HEK293T (cell line): ENCODE measurements around the gene PRPF39.

ENCODE experiments used
- CTCF ChIA-PET: fragments of 350-600 bp; formaldehyde crosslinking; extraction: SDS; loops from one replicate; lab custom pipeline; 2021; ENCODE audit warnings: antibody characterized with exemption, inconsistent platforms; lab: Yijun Ruan, JAX
- POLR2A ChIA-PET: fragments of 350-600 bp; formaldehyde crosslinking; extraction: SDS; loops from one replicate; lab custom pipeline; 2020; ENCODE audit warnings: antibody characterized with exemption, inconsistent platforms; lab: Yijun Ruan, JAX
- DNase-seq: peaks from one replicate; pipeline ENCODE4 v3.0.0; 2012; ENCODE audit warnings: mixed read lengths; ENCODE audit errors: extremely low spot score
- ARNT ChIP-seq: fragments of 450-650 bp; IDR thresholded peaks from 2 replicates; pipeline ENCODE4 v1.6.1; 2017; ENCODE audit warnings: mild to moderate bottlenecking
- BHLHE40 ChIP-seq: fragments of 450-650 bp; IDR thresholded peaks from 2 replicates; pipeline ENCODE4 v1.6.1; 2016; ENCODE audit warnings: mild to moderate bottlenecking, moderate library complexity, borderline replicate concordance
- CTBP1 ChIP-seq: fragments of 450-650 bp; IDR thresholded peaks from 2 replicates; pipeline ENCODE4 v1.6.1; 2016; ENCODE audit warnings: borderline replicate concordance
- ELF4 ChIP-seq: fragments of 450-650 bp; IDR thresholded peaks from 2 replicates; pipeline ENCODE4 v1.6.1; 2017; ENCODE audit warnings: antibody characterized with exemption
- FOXA1 ChIP-seq: fragments of 450-650 bp; IDR thresholded peaks from 2 replicates; pipeline ENCODE4 v1.6.1; 2016; ENCODE audit warnings: mild to moderate bottlenecking
- FOXK2 ChIP-seq: fragments of 450-650 bp; IDR thresholded peaks from 2 replicates; pipeline ENCODE4 v1.6.1; 2016; ENCODE audit warnings: mild to moderate bottlenecking
- FOXM1 ChIP-seq: fragments of 450-650 bp; IDR thresholded peaks from 2 replicates; pipeline ENCODE4 v1.6.1; 2017; ENCODE audit warnings: mild to moderate bottlenecking, borderline replicate concordance
- HDGF ChIP-seq: fragments of 450-650 bp; IDR thresholded peaks from 2 replicates; pipeline ENCODE4 v1.6.1; 2017; ENCODE audit warnings: antibody characterized with exemption, borderline replicate concordance
- L3MBTL2 ChIP-seq: fragments of 450-650 bp; conservative IDR thresholded peaks from 2 replicates; pipeline ENCODE4 v1.6.1; 2016; ENCODE audit warnings: mild to moderate bottlenecking
- LEF1 ChIP-seq: fragments of 450-650 bp; IDR thresholded peaks from 2 replicates; pipeline ENCODE4 v1.6.1; 2017; ENCODE audit warnings: mild to moderate bottlenecking, borderline replicate concordance
- NFRKB ChIP-seq: fragments of 450-650 bp; IDR thresholded peaks from 2 replicates; pipeline ENCODE4 v1.6.1; 2016; ENCODE audit warnings: mild to moderate bottlenecking, moderate library complexity
- PKNOX1 ChIP-seq: fragments of 450-650 bp; IDR thresholded peaks from 2 replicates; pipeline ENCODE4 v1.6.1; 2016
- SP1 ChIP-seq: fragments of 450-650 bp; IDR thresholded peaks from 2 replicates; pipeline ENCODE4 v1.6.1; 2017
- SUZ12 ChIP-seq: fragments of 450-650 bp; IDR thresholded peaks from 2 replicates; pipeline ENCODE4 v1.6.1; 2016; ENCODE audit warnings: mild to moderate bottlenecking
- TARDBP ChIP-seq: fragments of 450-650 bp; IDR thresholded peaks from 2 replicates; pipeline ENCODE4 v1.6.1; 2016
- ZNF384 ChIP-seq: fragments of 450-650 bp; IDR thresholded peaks from 2 replicates; pipeline ENCODE4 v1.6.1; 2016

Gene PRPF39

GRCh38 chr14:45057881-45058364, 26.0 kb upstream of the PRPF39 start:
- ChIA-PET POLR2A (no interaction called here), CTCF (no interaction called here)

GRCh38 chr14:45060551-45060950, 23.4 kb upstream of the PRPF39 start:
- DNase-seq: no peak
- TF ChIP-seq ZNF384: no peak
- ChIA-PET CTCF (no interaction called here), POLR2A (no interaction called here)

More at GRCh38 chr14:45057881-45058364, 26.0 kb upstream of the PRPF39 start:
- DNase-seq: no peak
- TF ChIP-seq ELF4 (no peak), TARDBP (no peak), SP1 (no peak), CTBP1 (no peak), PKNOX1 (no peak), FOXK2 (no peak), SUZ12 (no peak), FOXA1 (no peak), ZNF384 (no peak), BHLHE40 (no peak), NFRKB (no peak), L3MBTL2 (no peak), HDGF (no peak)

GRCh38 chr14:45065540-45065939, 18.4 kb upstream of the PRPF39 start:
- ChIA-PET CTCF (no interaction called here), POLR2A (no interaction called here)
- TF ChIP-seq LEF1 (no peak), ARNT (no peak), ZNF384 (no peak), SP1 (no peak), FOXM1 (no peak), FOXA1 (no peak), HDGF (no peak), FOXK2 (no peak), CTBP1 (no peak), TARDBP (no peak)
- no peak for DNase-seq

GRCh38 chr14:45065956-45066355, 18.0 kb upstream of the PRPF39 start:
- TF ChIP-seq SUZ12 (no peak), ZNF384 (no peak), ELF4 (no peak), ARNT (no peak), L3MBTL2 (no peak), BHLHE40 (no peak), CTBP1 (no peak), HDGF (no peak), TARDBP (no peak), LEF1 (no peak)
- ChIA-PET CTCF (no interaction called here), POLR2A (no interaction called here)
- DNase-seq: no peak

- ChIA-PET CTCF (no interaction called here), POLR2A (no interaction called here)
- no peak for DNase-seq
- no peak for TF ChIP-seq SUZ12
- no peak for TF ChIP-seq CTBP1
- no peak for TF ChIP-seq LEF1
- no peak for TF ChIP-seq FOXA1
These were observed 17.2 kb upstream of the PRPF39 start for GRCh38 chr14:45066667-45067066.

- CTCF ChIA-PET: no interaction called here
- no peak for TF ChIP-seq BHLHE40
- no peak for TF ChIP-seq SUZ12
- TF ChIP-seq PKNOX1: no peak
- TF ChIP-seq LEF1: no peak
- TF ChIP-seq HDGF: no peak
- no peak for TF ChIP-seq SP1
- TF ChIP-seq NFRKB: no peak
- TF ChIP-seq ZNF384: no peak
- TF ChIP-seq CTBP1: no peak
- TF ChIP-seq ELF4: no peak
- no peak for DNase-seq
- POLR2A ChIA-PET: no interaction called here
These were observed 15.5 kb upstream of the PRPF39 start for GRCh38 chr14:45068396-45068795.

GRCh38 chr14:45070215-45070614, 13.7 kb upstream of the PRPF39 start:
- POLR2A ChIA-PET: no interaction called here
- DNase-seq: no peak
- CTCF ChIA-PET: no interaction called here
- no peak for TF ChIP-seq FOXM1

- DNase-seq: no peak
- TF ChIP-seq FOXK2 (no peak), L3MBTL2 (no peak), ELF4 (no peak), HDGF (no peak), ARNT (no peak), TARDBP (no peak), FOXA1 (no peak), BHLHE40 (no peak)
- CTCF ChIA-PET: no interaction called here
- POLR2A ChIA-PET: no interaction called here
These were observed 11.8 kb upstream of the PRPF39 start for GRCh38 chr14:45072126-45072525.
